ENCODE data around the gene HBEGF. TPM values are rescaled to one million over a fixed set of nuclear protein-coding genes. Genes with fewer than 3 reads are reported as not detected.

Gene HBEGF
- polyA plus RNA-seq, 1 donor: 4.7 TPM

DNA sequence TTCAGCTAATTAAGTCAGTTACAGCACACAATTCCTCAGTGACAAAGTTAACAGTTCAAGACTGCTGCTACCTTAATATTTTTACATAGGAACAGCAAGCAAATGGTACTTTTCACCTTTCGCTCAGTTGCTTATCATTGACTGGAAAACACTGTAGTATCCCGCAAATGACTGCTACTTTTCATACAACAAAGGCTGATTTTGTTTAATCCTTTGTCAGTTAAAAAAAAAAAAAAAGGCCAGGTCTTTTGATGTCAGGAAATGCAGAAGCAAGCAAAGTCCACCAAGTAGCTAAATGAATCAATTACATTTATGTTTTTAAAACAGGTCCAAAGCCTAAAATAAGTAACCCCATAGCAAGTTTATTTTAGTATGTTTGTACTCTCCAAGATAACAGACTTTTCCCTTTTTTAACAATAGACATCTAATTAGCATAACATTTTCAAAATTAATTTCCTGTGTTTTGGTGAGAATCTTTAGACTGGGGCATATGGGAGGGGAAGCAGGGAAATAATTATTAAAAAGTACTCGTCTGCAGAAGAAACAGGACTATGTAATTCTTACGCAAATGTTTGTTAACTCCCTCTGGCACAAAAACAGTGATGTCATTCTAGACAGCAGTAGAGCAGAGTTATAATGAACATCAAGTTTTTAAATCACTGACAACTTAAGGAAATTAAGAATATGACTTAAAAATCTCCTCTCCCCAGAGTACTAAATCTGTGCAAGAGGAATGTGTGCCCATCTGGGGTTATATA is 53.1 kb downstream of the HBEGF start:
- Histone ChIP-seq H3K36me3 (ENCODE audit: control insufficient read depth, insufficient read depth, low read length) (no peaks in the 10 kb centered on the region), H3K27me3 (ENCODE audit: control insufficient read depth, insufficient read depth, low read length) (no peaks in the 10 kb centered on the region), H3K4me3 (ENCODE audit: low read length) (no peak overlapping the region), H3K4me1 (ENCODE audit: control insufficient read depth, insufficient read depth, low read length) (peaks cover 5% of the 10 kb centered on the region), H3K9me3 (ENCODE audit: control insufficient read depth, low read depth, low read length) (no peaks in the 10 kb centered on the region), H3K27ac (ENCODE audit: low read length) (peak overlapping the region; percentile 5)
- WGBS (ENCODE audit: insufficient coverage, low lambda C conversion rate): 10% methylated on average over 2 of the region's 4 CpGs
- peak in 1 of 2 donors; percentile 41 for DNase-seq

- 67% methylated on average over 1 of the region's 1 CpG for WGBS (ENCODE audit: insufficient coverage, low lambda C conversion rate)
- no peak overlapping the region for H3K27ac ChIP-seq (ENCODE audit: low read length)
- no peaks in the 10 kb centered on the region for H3K36me3 ChIP-seq (ENCODE audit: control insufficient read depth, insufficient read depth, low read length)
Measured at GRCh38 chr5:140292212-140293036, 54.0 kb downstream of the HBEGF start.

DNA sequence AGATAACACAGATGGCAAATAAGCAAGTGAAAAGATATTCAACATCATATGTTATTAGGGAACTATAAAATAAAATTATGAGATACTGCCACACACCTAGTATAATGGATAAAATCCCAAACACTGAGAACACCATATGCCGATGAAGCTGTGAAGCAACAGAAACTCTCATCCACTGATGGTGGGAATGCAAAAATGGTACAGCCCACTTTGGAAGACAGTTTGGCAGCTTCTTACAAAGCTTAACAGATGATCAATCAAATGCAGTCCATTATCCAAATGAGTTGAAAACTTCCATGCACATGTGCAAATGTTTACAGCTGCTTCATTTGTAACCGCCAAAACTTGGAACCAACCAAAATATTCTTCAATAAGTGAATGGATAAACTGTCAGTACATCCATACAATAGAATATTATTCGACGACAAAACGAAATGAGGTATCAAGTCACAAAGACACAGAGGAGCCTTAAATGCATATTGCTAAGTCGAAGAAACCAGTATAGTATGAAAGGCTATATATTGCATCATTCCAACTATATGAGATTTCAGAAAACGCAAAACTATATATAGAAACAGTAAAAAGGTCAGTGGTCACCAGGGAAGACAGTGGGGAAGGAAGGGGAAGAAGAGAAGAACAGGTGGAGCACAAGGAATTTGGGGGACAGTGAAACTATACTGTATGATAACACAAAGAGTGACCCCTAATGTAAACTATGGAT is 58.4 kb downstream of the HBEGF start:
- DNase-seq: no peak
- Histone ChIP-seq H3K27ac (ENCODE audit: low read length) (no peak overlapping the region), H3K36me3 (ENCODE audit: control insufficient read depth, insufficient read depth, low read length) (no peaks in the 10 kb centered on the region), H3K4me1 (ENCODE audit: control insufficient read depth, insufficient read depth, low read length) (no peaks in the 10 kb centered on the region), H3K27me3 (ENCODE audit: control insufficient read depth, insufficient read depth, low read length) (no peaks in the 10 kb centered on the region), H3K9me3 (ENCODE audit: control insufficient read depth, low read depth, low read length) (no peaks in the 10 kb centered on the region), H3K4me3 (ENCODE audit: low read length) (no peak overlapping the region)
- WGBS (ENCODE audit: insufficient coverage, low lambda C conversion rate): 89% methylated on average over 4 of the region's 7 CpGs

More at GRCh38 chr5:140292212-140293036, 54.0 kb downstream of the HBEGF start:
- H3K9me3 ChIP-seq (ENCODE audit: control insufficient read depth, low read depth, low read length): no peaks in the 10 kb centered on the region
- no peaks in the 10 kb centered on the region for H3K27me3 ChIP-seq (ENCODE audit: control insufficient read depth, insufficient read depth, low read length)
- no peak for DNase-seq
- H3K4me1 ChIP-seq (ENCODE audit: control insufficient read depth, insufficient read depth, low read length): peaks cover 5% of the 10 kb centered on the region
- no peak overlapping the region for H3K4me3 ChIP-seq (ENCODE audit: low read length)

GRCh38 chr5:140286424-140286823 is 60.0 kb downstream of the HBEGF start:
- H3K4me1 ChIP-seq (ENCODE audit: control insufficient read depth, insufficient read depth, low read length): no peaks in the 10 kb centered on the region
- H3K9me3 ChIP-seq (ENCODE audit: control insufficient read depth, low read depth, low read length): no peaks in the 10 kb centered on the region
- H3K4me3 ChIP-seq (ENCODE audit: low read length): no peak overlapping the region
- no CpG with 5 or more reads among the region's 5 CpGs for WGBS (ENCODE audit: insufficient coverage, low lambda C conversion rate)
- no peaks in the 10 kb centered on the region for H3K36me3 ChIP-seq (ENCODE audit: control insufficient read depth, insufficient read depth, low read length)
- no peaks in the 10 kb centered on the region for H3K27me3 ChIP-seq (ENCODE audit: control insufficient read depth, insufficient read depth, low read length)
- no peak overlapping the region for H3K27ac ChIP-seq (ENCODE audit: low read length)
- no peak for DNase-seq

GRCh38 chr5:140284013-140284412 is 62.4 kb downstream of the HBEGF start:
- Histone ChIP-seq H3K4me3 (ENCODE audit: low read length) (no peak overlapping the region), H3K9me3 (ENCODE audit: control insufficient read depth, low read depth, low read length) (no peaks in the 10 kb centered on the region), H3K36me3 (ENCODE audit: control insufficient read depth, insufficient read depth, low read length) (peaks cover 6% of the 10 kb centered on the region), H3K4me1 (ENCODE audit: control insufficient read depth, insufficient read depth, low read length) (no peaks in the 10 kb centered on the region), H3K27ac (ENCODE audit: low read length) (no peak overlapping the region), H3K27me3 (ENCODE audit: control insufficient read depth, insufficient read depth, low read length) (no peaks in the 10 kb centered on the region)
- no peak for DNase-seq
- no CpG with 5 or more reads among the region's 3 CpGs for WGBS (ENCODE audit: insufficient coverage, low lambda C conversion rate)

Other genes with a start within 250 kb of the HBEGF start
- 16.0 TPM for gene PURA, start 232.5 kb downstream of the HBEGF start, polyA plus RNA-seq
- gene IGIP, start 220.7 kb downstream of the HBEGF start, polyA plus RNA-seq: 9.4 TPM
- gene CYSTM1, start 171.4 kb downstream of the HBEGF start, polyA plus RNA-seq: 94.5 TPM
- gene PFDN1, start 43.5 kb downstream of the HBEGF start, polyA plus RNA-seq: 57.7 TPM
- gene SLC4A9, start 13.6 kb upstream of the HBEGF start, polyA plus RNA-seq: 0.22 TPM
- 131 TPM for gene ANKHD1, start 55.2 kb upstream of the HBEGF start, polyA plus RNA-seq
- 14.7 TPM for gene EIF4EBP3, start 201.1 kb upstream of the HBEGF start, polyA plus RNA-seq
- gene SRA1, start 210.9 kb upstream of the HBEGF start, polyA plus RNA-seq: 21.7 TPM
- gene APBB3, start 218.0 kb upstream of the HBEGF start, polyA plus RNA-seq: 27.2 TPM
- gene SLC35A4, start 218.2 kb upstream of the HBEGF start, polyA plus RNA-seq: 62.5 TPM

All from large intestine (tissue), 3 donors.